HG02678 (cell line): ENCODE data around the gene PSMA8.
"Not testable (repeated sequence)": the region's sequence is repeated elsewhere in the genome, so short reads cannot be mapped to it uniquely, and the experiment has no call there.

Experiments
- ATAC-seq: cut with Tn5 transposase; IDR thresholded peaks from one replicate; pipeline ENCODE4 v1.9.1; 2021; ENCODE audit warnings: mild to moderate bottlenecking, moderate library complexity; ENCODE audit not compliant: unreplicated experiment

The PSMA8 gene

GRCh38 chr18:26167592-26167991 lies 33.9 kb downstream of the PSMA8 start:
- peak; percentile 94 for ATAC-seq

DNA sequence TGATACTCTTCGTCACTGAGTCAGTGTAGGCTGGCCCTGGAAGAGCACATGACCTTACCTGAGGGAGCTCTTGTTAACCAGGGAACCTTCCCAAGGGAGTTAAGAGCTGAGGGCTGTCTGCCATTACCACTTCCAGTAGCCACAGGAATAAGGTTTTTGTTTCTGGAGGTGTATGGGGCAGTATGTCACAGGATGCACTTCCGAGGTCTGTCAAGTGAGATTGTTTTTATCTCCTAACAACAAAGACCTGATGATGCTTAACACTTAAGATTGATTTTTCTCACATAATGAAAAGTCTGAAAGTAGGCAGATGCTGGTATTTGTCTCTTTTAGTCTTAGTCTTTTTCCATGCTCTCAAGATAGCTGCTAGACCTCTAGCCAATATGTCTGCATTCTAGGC lies 41.8 kb downstream of the PSMA8 start:
- ATAC-seq, result no peak

GRCh38 chr18:26176134-26176533 lies 42.5 kb downstream of the PSMA8 start:
- ATAC-seq, result no peak

DNA sequence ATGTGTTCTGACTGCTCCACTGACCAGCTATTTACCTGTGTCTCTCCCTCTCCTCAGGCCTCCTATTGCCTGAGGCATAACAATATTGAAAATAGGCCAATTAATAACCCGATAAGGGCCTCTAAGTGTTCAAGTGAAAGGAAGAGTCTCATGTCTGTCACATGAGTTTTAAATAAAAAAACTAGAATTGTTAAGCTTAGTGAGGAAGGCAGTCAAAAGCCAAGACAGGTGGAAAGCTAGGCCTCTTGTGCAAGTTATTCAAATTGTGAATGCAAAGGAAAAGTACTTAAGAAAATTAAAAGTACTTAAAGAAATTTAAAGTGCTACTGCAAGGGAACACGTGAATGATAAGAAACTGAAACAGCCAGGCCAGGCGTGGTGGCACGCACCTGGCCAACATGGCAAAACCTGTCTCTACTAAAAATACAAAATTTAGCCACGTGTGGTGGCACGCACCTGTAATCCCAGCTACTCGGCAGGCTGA lies 47.7 kb downstream of the PSMA8 start:
- ATAC-seq, result peak; percentile 81

- ATAC-seq, result no peak
Measured at GRCh38 chr18:26183395-26184112, 49.9 kb downstream of the PSMA8 start.

GRCh38 chr18:26185267-26185666 lies 51.6 kb downstream of the PSMA8 start:
- no peak for ATAC-seq

DNA sequence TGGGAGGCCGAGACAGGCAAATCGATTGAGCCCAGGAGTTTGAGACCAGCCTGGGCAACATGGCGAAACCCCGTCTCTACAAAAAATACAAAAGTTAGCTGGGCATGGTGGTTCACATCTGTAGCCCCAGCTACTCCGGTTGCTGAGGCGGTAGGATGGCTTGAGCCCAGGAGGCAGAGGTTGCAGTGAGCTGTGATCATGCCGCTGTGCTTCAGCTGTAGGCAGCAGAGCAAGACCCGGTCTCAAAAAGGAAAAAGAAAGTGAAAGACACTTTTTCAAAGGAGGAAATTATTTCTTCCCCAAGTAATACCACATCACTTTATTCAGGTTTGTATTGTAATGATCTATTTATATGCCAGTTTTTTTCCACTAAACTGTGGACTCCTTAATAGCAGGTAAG lies 56.8 kb downstream of the PSMA8 start:
- ATAC-seq, result peak; percentile 80

- ATAC-seq, result no peak
Measured at GRCh38 chr18:26192233-26192632, 58.6 kb downstream of the PSMA8 start.

DNA sequence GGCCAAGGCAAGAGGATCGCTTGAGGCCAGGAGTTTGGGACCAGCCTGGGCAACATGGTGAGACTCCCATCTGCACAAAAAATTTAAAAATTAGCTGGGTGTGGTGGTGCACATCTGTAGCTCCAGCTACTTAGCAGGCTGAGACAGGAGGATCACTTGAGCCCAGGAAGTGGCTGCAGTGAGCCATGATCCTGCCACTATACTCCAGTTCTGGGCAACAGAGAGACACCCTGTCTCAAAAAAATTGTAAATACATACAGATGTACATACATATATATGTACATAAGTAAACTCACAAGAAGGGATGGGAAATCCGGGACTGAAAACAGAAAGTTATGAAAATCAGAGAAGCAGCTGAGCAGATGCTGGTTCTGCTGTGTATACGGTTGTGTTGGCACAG lies 62.9 kb downstream of the PSMA8 start:
- no peak for ATAC-seq

DNA sequence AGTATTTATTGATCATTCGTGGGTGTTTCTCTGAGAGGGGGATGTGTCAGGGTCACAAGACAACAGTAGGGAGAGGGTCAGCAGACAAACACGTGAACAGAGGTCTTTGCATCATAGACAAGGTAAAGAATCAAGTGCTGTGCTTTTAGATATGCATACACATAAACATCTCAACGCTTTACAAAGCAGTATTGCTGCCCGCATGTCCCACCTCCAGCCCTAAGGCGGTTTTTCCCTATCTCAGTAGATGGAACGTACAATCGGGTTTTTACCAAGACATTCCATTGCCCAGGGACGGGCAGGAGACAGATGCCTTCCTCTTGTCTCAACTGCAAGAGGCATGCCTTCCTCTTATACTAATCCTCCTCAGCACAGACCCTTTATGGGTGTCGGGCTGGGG lies 68.3 kb downstream of the PSMA8 start:
- ATAC-seq, result not testable (repeated sequence)

DNA sequence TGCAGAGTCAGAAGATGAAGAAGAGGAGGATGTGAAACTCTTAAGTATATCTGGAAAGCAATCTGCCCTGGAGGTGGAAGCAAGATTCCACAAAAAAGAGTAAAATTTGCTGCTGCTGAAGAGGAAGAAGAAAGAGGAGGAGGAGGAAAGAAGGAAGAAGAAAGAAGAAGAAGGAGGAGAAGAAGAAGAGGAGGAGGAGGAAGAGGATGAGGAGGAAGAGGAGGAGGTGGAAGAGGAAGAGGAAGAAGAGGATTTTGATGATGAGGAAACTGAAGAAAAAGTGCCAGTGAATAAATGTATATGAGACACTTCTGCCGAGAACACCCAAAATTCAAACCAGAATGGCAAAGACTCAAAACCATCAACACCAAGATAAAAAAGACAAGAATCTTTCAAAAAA lies 71.6 kb downstream of the PSMA8 start:
- no peak for ATAC-seq

DNA sequence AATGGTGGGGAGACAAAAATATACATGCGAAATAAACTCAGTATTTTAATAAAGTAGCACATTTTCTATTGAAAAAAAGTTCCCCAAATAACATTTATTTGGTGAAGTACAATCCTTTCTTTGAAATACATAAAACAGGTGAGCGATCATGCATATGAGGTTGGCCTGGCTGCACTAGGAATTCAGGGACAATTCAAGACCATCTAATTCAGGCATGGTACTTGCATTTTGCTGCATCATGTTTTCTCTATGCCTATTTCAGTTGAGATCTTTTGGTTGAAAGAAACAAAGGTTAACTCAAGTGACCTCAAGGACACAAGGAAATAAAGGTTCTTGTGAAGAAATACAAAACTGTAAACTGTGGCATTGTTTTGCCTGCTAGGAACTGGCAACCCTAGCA lies 72.8 kb downstream of the PSMA8 start:
- no peak for ATAC-seq

- ATAC-seq, result no peak
Measured at GRCh38 chr18:26207937-26208336, 74.3 kb downstream of the PSMA8 start.

GRCh38 chr18:26208977-26209376 lies 75.3 kb downstream of the PSMA8 start:
- ATAC-seq, result no peak

GRCh38 chr18:26210147-26210546 lies 76.5 kb downstream of the PSMA8 start:
- no peak for ATAC-seq

- peak; percentile 98 for ATAC-seq
Measured at GRCh38 chr18:26215247-26215970, 81.7 kb downstream of the PSMA8 start.

DNA sequence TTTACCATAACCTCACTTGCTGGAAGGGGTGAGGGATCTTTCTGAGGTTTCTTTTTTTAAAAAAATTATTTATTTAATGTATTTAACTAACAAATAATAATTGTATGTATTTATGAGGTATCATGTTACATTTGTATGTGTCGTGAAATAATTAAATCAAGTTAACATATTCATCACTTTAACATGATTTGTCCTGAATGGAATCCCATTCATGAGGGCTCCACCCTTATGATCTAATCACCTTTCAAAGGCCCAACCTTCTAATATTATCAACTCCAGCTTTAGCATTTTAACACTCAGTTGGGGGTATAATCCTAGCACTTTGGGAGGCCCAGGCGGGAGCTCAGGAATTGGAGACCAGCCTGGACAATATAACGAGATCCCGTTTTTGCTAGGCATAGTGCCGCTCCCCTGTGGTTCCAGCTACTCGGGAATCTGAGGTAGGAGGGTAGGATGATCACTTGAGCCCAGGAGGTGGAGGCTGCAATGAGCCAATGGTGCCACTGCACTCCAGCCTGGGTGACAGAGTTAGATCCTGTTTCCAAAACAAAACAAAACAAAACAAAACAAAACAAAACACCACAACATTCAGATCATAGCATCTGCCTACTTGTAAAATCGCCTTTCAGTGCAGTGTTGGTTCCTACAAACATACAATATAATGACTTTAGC lies 91.5 kb downstream of the PSMA8 start:
- no peak for ATAC-seq

GRCh38 chr18:26225915-26226228 lies 92.2 kb downstream of the PSMA8 start:
- no peak for ATAC-seq

DNA sequence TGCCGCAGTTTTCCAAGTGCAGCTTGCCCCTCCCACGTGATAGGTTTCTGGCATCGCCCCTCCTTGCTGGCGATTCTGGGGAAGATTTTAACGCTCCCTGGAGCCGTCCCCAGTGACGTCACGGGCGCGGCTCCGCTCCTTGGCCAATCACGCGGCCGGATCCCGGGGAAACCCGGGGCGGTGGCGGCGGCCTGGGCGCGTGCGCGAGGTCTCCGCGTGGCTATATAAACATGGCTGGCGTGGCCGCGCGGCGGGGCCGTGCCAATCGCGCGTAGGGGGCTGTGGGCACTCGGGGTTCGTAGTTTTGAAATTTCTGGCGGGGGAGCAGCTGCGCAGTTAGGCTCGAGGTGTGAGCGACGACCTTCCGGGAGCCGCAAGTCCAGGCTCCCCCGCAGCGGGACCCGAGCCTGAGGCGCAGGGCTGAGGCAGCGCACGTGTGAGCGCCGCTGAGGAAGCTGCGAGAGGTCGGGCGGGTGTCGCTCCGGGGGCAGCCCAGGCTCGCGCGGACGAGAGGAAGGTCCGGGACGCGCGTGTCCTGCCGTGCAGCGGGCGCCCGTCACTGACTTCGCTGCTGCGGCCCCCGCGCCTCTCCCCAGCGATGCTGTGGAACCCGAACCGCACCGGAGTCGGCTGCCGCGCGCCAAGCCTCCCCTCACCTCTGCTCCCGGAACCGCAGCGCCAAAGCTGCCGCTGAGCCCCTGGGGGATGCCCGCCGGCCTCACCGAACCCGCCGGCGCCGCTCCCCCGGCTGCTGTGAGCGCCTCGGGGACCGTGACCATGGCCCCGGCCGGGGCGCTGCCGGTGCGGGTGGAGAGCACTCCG lies 92.8 kb downstream of the PSMA8 start, which contains the start of gene TAF4B:
Gene TAF4B, plus strand, starts transcription at position 217 of the 822 bp plus-strand sequence. Its CDS starts 489 bp downstream, at position 706.
- ATAC-seq, result peak; percentile 88

DNA sequence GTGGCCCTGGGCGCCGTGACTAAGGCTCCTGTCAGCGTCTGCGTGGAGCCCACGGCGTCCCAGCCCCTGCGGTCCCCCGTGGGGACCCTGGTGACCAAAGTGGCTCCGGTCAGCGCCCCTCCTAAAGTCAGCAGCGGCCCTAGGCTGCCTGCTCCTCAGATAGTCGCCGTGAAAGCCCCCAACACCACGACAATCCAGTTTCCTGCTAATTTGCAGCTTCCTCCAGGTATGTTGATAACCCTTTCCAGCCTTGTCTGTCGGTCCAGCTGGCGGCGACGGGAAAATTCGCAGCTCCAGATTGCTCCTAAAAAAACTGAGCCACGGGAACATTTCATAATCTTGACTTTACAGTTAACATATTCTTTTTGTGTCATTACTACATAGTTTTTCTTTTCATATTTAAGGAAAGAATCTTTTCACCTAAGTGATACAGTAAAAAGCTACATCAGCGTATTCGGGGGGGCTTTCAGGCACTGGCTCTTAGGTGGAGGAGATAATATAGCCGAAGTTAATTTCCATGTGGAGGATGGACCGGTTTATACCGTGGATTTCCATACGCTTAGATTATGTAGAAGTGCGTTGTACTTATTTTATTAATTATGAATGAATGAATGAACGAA lies 93.5 kb downstream of the PSMA8 start:
- no peak for ATAC-seq
